Right cardiac atrium (tissue), 5 donors: Measurements from ENCODE around the gene FAM168A. TPM values are rescaled to one million over a fixed set of nuclear protein-coding genes. Genes with fewer than 3 reads are reported as not detected.
A peak's percentile ranks its signal among the peaks of the same experiment; 100 is the strongest.
"Not testable (repeated sequence)": the region's sequence is repeated elsewhere in the genome, so short reads cannot be mapped to it uniquely, and the experiment has no call there.

ENCODE experiments used
- ATAC-seq, 2 donors: fragments of 200-7000 bp; cut with Tn5 transposase; one replicate each; pipeline versions ENCODE4 v1.8.0 to v1.9.1; 2020; ENCODE audit warnings: moderate library complexity in 2 of 2, mild to moderate bottlenecking in 1 of 2
- DNase-seq, 3 donors: peaks; one replicate each; pipeline ENCODE4 v3.0.0-alpha.2; 2020
- H3K27ac ChIP-seq: one replicate; pipeline ENCODE4 v1.5.1; 2013; ENCODE audit warnings: mild to moderate bottlenecking, low read length, control low read depth, moderate library complexity
- H3K27me3 ChIP-seq: one replicate; pipeline ENCODE4 v1.6.1; 2013; ENCODE audit not compliant: control insufficient read depth, insufficient read depth
- H3K4me1 ChIP-seq: one replicate; pipeline ENCODE4 v1.6.1; 2013; ENCODE audit warnings: low read length; ENCODE audit not compliant: control insufficient read depth, insufficient read depth
- H3K4me3 ChIP-seq: one replicate; pipeline ENCODE4 v1.5.1; 2013; ENCODE audit warnings: low read length, control low read depth
- H3K9me3 ChIP-seq: one replicate; pipeline ENCODE4 v1.6.1; 2013; ENCODE audit warnings: low read length; ENCODE audit not compliant: control insufficient read depth
- WGBS: extraction: QIAGEN DNeasy Blood & Tissue Kit; methylation state at CpG from one replicate; pipeline ENCODE4 v1.1.7; 2013; 5-methylcytosine and 5-hydroxymethylcytosine counted together
- intact Hi-C, 4 donors: fragments of 100-400 bp; cut with DNase I; formaldehyde crosslinking; loops; one replicate each; pipeline versions ENCODE4 v1.11.0 to v1.14.0; 2022 to 2023
- polyA plus RNA-seq: library from polyadenylated mRNA; stranded (reverse); fragments of 200-250 nt; gene quantifications from one replicate; pipeline ENCODE4 v1.2.3, GENCODE V29; 2013
- total RNA-seq, 4 donors: library from RNA; stranded (reverse); fragmentation: NEBNext Ultra II Directional; extraction: Animal tissue kit (Norgen Biotek cat#: 25700); gene quantifications; one replicate each; pipeline ENCODE4 v1.2.1, GENCODE V29; 2021
- donor health status: healthy with polysubstance abuse.
- donor health status: DM: no; HTN: yes; CAD: no.
- donor health status: DM: no; HTN: no; CAD: no.
- donor health status: DM: no; HTN: yes; CAD: no; lungs with severe emphysema.
- donor health status: DM: yes; HTN: yes; CAD: no.

Gene FAM168A
- total and polyA plus RNA-seq, 5 donors: 14.2 to 46.2 (median 38.7) TPM

DNA sequence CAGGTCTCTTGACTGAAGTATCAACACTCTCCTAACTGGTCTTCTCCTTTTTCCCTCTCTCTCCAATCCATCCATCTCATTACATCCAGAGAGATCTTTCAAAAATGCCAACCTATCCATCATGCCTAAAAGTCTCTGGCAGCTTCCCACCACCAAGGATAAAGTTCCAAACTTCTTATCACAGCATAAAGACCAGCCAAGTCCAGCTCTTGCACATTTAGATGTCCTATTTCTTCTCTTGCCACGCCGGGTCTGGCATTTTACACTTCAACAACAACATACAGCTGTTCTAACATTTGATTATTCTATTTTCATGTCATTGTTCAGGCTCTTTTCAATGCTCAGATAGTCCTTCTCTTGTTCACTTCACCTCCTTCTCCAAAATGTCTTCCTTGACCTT, 151.1 kb downstream of the FAM168A start:
- no peak for ATAC-seq
- no peak overlapping the region for H3K27ac ChIP-seq

DNA sequence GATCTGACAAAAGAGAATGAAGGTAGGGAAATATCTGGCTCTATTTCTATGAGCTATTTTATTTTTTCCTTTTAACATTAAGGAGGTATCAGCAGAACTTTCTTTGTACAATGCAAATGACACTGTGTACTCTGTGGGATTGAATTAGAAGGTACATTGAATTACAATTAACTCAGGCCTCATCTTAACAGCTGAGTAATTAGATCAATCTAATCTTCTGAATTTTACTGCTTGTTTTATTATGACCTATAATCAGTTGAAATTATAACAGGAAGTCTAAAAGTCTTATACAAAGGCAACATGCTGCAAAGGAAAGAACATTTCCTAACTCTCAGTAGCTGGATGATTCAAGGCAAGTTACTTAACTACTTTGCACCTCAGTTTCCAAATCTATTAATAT, 151.9 kb downstream of the FAM168A start:
- Histone ChIP-seq H3K4me3 (no peak overlapping the region), H3K9me3 (no peaks in the 10 kb centered on the region), H3K27ac (no peak overlapping the region), H3K27me3 (no peaks in the 10 kb centered on the region), H3K4me1 (peaks cover 2% of the 10 kb centered on the region)
- DNase-seq (no peak), ATAC-seq (no peak)
- intact Hi-C loops: no loop called here

More for the DNA sequence above, 151.1 kb downstream of the FAM168A start:
- Histone ChIP-seq H3K9me3 (no peaks in the 10 kb centered on the region), H3K4me1 (peaks cover 2% of the 10 kb centered on the region), H3K27me3 (no peaks in the 10 kb centered on the region), H3K4me3 (no peak overlapping the region)
- WGBS: 40% methylated on average over 2 of the region's 2 CpGs
- DNase-seq: no peak
- intact Hi-C loops: no loop called here

DNA sequence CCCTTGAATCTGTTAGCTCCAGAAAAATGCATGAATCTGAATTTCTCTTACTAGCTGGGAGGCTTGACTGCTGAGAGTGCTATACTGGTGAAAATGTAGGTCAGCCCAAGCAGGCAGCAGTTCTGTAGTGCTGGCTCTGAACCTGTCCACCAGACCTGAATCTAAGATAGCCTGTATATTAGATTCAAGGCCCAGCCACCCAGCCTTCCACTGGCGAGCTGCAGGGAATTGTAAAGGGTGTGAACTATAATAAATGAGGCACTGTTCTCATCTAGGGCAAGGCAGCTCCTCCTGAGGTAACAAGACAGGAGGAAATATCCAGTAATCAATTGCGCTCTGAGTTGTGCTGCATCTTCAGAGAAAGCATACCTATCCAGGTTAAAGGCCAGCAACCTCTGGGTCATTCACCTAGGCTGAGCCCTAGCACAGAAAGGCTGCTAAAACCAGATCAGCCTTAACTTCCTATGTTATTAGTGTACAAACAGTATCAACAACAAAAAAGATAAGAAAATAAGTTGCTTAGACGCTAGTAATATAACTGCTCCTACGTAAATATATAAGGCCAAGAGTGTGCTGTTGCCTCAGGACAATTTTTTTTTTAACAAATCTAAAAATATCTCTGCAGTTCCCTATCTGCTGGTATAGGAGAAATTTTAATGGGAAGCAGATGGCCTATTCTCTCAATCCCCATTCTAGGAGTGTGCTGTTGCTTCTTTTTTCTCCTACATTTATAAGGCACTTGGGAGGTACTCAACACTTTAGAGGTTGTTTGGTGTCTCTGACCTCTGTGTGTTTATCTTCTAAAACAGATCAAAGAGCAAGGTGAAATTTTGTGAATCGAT, 158.7 kb downstream of the FAM168A start:
- Histone ChIP-seq H3K27me3 (no peaks in the 10 kb centered on the region), H3K4me3 (no peak overlapping the region), H3K4me1 (no peaks in the 10 kb centered on the region), H3K9me3 (no peaks in the 10 kb centered on the region), H3K27ac (no peak overlapping the region)
- DNase-seq (no peak), ATAC-seq (no peak)
- intact Hi-C loops: no loop called here
- 70% methylated on average over 5 of the region's 5 CpGs for WGBS

DNA sequence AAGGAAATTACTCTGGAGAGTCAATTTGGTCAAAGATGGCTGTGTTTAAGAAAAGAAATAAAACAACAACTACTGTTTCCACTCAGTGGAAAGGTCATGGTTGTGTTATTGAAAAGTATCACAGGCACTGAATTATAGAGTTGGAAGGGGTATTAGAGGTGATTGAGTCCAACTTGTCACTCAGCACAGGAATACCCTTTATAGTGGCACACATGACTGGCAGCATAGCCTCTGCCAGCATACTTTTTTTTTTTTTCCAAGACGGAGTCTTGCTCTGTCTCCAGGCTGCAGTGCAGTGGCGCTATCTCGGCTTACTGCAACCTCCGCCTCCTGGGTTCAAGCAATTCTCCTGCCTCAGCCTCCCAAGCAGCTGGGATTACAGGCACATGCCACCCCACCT, 161.1 kb downstream of the FAM168A start:
- intact Hi-C loops, H3K27ac ChIP-seq, H3K27me3 ChIP-seq, DNase-seq, H3K4me3 ChIP-seq, H3K4me1 ChIP-seq, H3K9me3 ChIP-seq: not testable (repeated sequence)
- ATAC-seq: peak in 1 of 2 donors; percentile 64
- 82% methylated on average over 4 of the region's 4 CpGs for WGBS

DNA sequence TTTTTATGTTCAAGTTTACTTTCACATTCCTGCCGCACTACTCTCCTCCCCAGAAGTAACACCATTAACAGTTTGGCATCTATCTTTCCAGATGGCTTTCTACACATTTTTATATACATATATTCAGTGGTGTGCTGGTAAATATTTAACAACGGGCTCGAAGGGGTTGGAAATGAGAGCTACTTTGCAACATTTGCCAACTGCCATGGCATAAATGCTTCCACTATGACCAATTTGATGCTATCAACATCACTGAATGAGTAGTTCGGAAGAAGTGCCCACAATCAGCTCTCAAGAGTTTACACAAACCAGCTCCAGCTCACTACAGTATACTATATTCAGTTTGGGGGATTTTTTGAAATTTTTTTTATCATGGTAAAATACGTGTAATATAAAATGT, 166.5 kb downstream of the FAM168A start:
- 92% methylated on average over 5 of the region's 5 CpGs for WGBS
- H3K27me3 ChIP-seq: no peaks in the 10 kb centered on the region
- H3K4me3 ChIP-seq: no peak overlapping the region
- intact Hi-C loops: no loop called here
- H3K9me3 ChIP-seq: no peaks in the 10 kb centered on the region
- no peaks in the 10 kb centered on the region for H3K4me1 ChIP-seq
- no peak overlapping the region for H3K27ac ChIP-seq
- ATAC-seq: no peak
- no peak for DNase-seq

DNA sequence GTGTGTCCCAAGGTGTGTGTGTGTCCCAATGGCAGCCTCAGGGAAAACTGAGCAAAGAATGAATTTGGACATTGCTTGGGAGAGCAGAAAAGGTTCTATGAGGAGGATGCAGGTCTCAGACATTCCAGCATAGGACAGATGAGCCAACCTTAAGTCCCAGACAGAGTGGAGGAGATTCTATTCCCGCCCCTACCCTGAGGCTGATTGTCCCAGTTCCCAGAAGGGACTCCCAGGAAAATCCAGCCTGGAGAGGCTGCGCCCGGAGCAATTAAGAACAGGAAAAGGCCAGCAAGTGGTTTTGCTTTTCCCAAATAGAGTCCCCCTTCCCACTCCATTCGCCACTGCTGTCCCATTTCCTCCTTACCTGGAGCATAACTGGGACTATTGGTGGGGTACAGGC, 167.6 kb downstream of the FAM168A start:
- Histone ChIP-seq H3K9me3 (no peaks in the 10 kb centered on the region), H3K4me3 (no peak overlapping the region), H3K27ac (no peak overlapping the region), H3K27me3 (no peaks in the 10 kb centered on the region), H3K4me1 (no peaks in the 10 kb centered on the region)
- intact Hi-C loops: no loop called here
- 96% methylated on average over 4 of the region's 4 CpGs for WGBS
- DNase-seq (no peak), ATAC-seq (no peak)

DNA sequence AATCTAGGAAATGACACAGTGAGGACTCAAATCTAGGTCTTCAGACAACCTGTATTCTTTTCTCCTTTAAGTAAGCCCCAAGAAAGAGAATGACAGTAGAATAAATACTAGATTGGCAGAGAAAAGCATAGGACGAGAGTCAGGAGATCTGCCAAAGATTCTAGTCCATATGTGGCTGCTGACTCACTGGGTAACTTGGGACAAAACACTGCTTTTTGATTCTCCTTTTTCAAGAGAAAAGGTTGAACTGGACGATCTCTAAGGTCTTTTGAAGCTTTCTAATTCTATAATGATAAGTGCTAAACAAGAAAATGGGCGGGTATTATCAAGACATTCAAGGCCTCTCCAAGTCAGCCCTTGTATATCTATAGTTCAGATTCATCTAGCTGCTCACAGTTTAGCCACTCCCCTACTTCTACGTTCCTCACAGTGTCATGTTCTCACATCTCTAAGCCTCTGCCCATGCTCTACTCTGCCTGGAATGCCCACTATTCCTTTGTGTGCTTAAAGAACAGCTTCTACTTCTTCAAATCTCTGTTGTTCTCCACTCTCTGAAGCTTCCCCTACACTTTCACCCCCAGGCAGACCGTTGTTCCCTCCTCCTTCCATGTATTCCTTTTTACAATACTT, 168.7 kb downstream of the FAM168A start:
- Histone ChIP-seq H3K9me3 (no peaks in the 10 kb centered on the region), H3K27ac (no peak overlapping the region), H3K27me3 (no peaks in the 10 kb centered on the region), H3K4me1 (no peaks in the 10 kb centered on the region), H3K4me3 (no peak overlapping the region)
- DNase-seq (no peak), ATAC-seq (no peak)
- intact Hi-C loops: no loop called here
- WGBS: 74% methylated on average over 5 of the region's 5 CpGs

DNA sequence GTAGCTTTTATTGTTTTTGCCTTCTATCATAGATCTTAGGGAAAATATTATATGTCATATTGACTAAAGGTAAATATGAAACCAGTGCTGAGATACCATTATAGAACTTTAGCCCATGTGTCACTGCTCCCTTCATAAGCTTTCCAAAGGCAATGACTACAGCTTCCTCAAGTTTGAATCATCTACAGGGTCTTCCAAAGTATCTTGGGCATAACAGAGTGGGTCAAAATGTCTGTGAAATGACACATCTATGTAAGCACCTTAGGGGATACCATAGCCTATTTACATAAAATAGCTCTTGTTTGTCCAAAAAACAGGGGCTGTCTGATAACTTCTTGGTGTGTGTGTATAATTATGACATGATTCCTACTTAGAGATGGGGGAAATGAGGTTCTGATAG, 169.2 kb downstream of the FAM168A start:
- Histone ChIP-seq H3K27me3 (no peaks in the 10 kb centered on the region), H3K4me1 (no peaks in the 10 kb centered on the region), H3K27ac (no peak overlapping the region), H3K4me3 (no peak overlapping the region), H3K9me3 (no peaks in the 10 kb centered on the region)
- DNase-seq: no peak
- intact Hi-C loops: no loop called here
- ATAC-seq: no peak

DNA sequence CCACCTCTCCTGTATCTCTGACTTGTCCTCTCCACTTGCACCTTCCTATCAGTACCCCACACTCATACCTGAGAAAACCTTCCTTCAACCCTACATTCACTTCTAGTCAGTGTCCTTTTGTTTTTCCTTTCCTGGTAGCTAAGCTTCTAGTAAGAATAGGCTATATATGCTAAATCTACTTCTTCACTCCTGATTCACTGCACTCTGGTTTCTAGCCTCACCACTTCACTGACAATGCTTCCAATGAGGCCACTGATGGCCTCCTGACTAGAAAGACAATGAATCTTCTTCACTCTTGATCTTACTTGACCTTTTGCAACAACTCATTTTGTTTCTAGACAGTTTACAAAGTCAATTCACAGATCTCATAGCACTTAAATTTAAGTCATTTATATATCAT, 169.7 kb downstream of the FAM168A start:
- no peak for ATAC-seq
- Histone ChIP-seq H3K27me3 (no peaks in the 10 kb centered on the region), H3K4me3 (no peak overlapping the region), H3K27ac (no peak overlapping the region), H3K4me1 (no peaks in the 10 kb centered on the region), H3K9me3 (no peaks in the 10 kb centered on the region)
- intact Hi-C loops: no loop called here
- no peak for DNase-seq

DNA sequence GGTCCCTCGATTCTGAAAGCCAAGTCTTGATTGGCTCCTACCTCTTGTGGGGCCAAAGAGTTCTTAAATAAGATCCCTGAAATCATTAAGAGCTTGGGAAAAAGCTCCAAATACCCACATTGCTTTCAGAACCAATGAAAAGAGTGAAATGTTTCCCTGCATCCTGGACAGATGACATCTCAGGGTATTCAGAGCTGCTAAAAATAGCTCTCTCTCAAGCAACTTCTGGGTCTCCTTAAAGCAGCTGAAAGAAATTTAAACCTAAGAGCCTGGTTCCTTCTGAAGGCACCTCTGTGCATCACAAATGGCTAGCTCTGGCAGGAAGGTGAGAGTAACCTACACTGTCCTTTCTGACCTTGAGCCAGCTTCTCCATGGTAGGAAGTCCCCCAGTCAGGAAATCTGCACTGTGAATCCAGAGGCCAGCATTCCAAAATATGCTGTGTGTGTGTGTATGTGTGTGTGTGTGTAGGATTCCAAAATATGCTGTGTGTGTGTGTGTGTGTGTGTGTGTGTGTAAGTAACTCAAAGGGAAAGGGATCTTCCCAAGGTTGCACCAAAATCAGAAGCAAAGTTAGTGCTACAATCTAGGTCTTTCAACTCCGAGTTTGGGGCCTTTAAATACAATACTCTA, 171.6 kb downstream of the FAM168A start:
- Histone ChIP-seq H3K9me3 (no peaks in the 10 kb centered on the region), H3K27ac (no peak overlapping the region), H3K4me1 (peaks cover 2% of the 10 kb centered on the region), H3K4me3 (no peak overlapping the region), H3K27me3 (no peaks in the 10 kb centered on the region)
- intact Hi-C loops: no loop called here
- DNase-seq (no peak), ATAC-seq (no peak)
- 71% methylated on average over 2 of the region's 2 CpGs for WGBS

DNA sequence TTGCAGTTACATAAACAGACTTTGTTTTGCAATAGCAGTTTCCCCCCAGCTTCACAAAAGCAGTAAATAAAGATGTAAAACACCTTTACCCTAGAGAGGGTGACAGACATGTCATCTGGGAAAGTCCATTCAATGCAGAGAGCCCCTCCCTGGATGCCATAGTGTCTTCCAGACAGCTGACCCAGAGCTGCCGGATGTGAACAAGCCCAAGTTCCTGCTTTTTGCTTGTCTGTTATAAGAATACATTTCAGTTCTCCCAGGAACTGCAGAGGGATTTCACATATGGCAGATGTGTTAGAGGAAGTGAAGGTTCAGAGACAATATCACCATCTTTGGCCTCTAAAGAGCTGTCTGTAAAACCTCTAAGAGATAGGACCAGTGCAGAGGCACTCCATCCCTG, 172.8 kb downstream of the FAM168A start:
- intact Hi-C loops: no loop called here
- no peaks in the 10 kb centered on the region for H3K9me3 ChIP-seq
- no peak overlapping the region for H3K4me3 ChIP-seq
- peaks cover 2% of the 10 kb centered on the region for H3K4me1 ChIP-seq
- ATAC-seq (peak; percentile 13 to 33), DNase-seq (no peak)
- peak overlapping the region; percentile 5 for H3K27ac ChIP-seq
- no peaks in the 10 kb centered on the region for H3K27me3 ChIP-seq
- 74% methylated on average over 1 of the region's 1 CpG for WGBS
